A549 (cell line): Measurements from ENCODE around the gene SPPL3. TPM values are rescaled to one million over a fixed set of nuclear protein-coding genes. Genes with fewer than 3 reads are reported as not detected.

Experiments
- ATAC-seq, 2 experiments: fragments of 200-7000 bp in 1 of 2; fragments of >200 bp in 1 of 2; cut with Nextera tagmentation in 1 of 2; cut with Tn5 transposase in 1 of 2; 3 replicates each; pipeline versions ENCODE4 v1.8.0 to v1.9.1; 2018 to 2020; ENCODE audit warnings: mild to moderate bottlenecking in 1 of 2, moderate library complexity in 1 of 2
- CTCF ChIA-PET: fragments of 300-600 bp; sonication (Branson Sonifier 250); formaldehyde crosslinking; extraction: SDS; loops from one replicate; lab custom pipeline; 2021; ENCODE audit warnings: antibody characterized with exemption, inconsistent platforms; lab: Yijun Ruan, JAX
- POLR2A ChIA-PET: fragments of 350-600 bp; formaldehyde crosslinking; extraction: SDS; loops from one replicate; lab custom pipeline; 2021; ENCODE audit warnings: antibody characterized with exemption, inconsistent platforms; lab: Yijun Ruan, JAX
- DNase-seq, 2 experiments: peaks; one replicate each; pipeline versions ENCODE4 v3.0.0 to v3.0.0-alpha.2; 2011 to 2016; ENCODE audit warnings: low read depth in 1 of 2, low spot score in 1 of 2
- FAIRE-seq: peaks from 2 replicates; lab custom pipeline; 2011; peaks lifted over from hg19 to GRCh38; lab: Jason Lieb, UNC
- H3K27ac ChIP-seq, 2 experiments: fragments of >200 bp; sonication (Bioruptor Twin); formaldehyde crosslinking; 3 replicates each; pipeline ENCODE4 v1.5.1; 2016 to 2017
- H3K4me1 ChIP-seq: fragments of >200 bp; sonication (Bioruptor Twin); formaldehyde crosslinking; 3 replicates; pipeline ENCODE4 v1.6.1; 2016
- H3K4me2 ChIP-seq: fragments of >200 bp; sonication (Bioruptor Twin); formaldehyde crosslinking; 3 replicates; pipeline ENCODE4 v1.6.1; 2016
- H3K4me3 ChIP-seq: fragments of >200 bp; sonication (Bioruptor Twin); formaldehyde crosslinking; 3 replicates; pipeline ENCODE4 v1.5.1; 2016
- H3K9me3 ChIP-seq: fragments of >200 bp; sonication (Bioruptor Twin); formaldehyde crosslinking; 3 replicates; pipeline ENCODE4 v1.6.1; 2016
- CBX8 ChIP-seq: fragments of 200-600 bp; sonication (generic); IDR thresholded peaks from 2 replicates; pipeline ENCODE4 v1.6.1; 2016
- CHD2 ChIP-seq: fragments of 150-350 bp; IDR thresholded peaks from 2 replicates; pipeline ENCODE4 v1.6.1; 2014; ENCODE audit warnings: low read length; ENCODE audit not compliant: partially characterized antibody
- E2F6 ChIP-seq: IDR thresholded peaks from 2 replicates; pipeline ENCODE4 v1.6.1; 2012; ENCODE audit warnings: low read depth, borderline replicate concordance
- EHMT2 ChIP-seq: fragments of 200-600 bp; sonication (generic); IDR thresholded peaks from 2 replicates; pipeline ENCODE4 v1.6.1; 2016; ENCODE audit warnings: antibody characterized with exemption, low read depth, mild to moderate bottlenecking, moderate library complexity
- ELK1 ChIP-seq: fragments of 150-350 bp; IDR thresholded peaks from 2 replicates; pipeline ENCODE4 v1.6.1; 2014; ENCODE audit warnings: low read depth, mild to moderate bottlenecking, low read length
- EP300 ChIP-seq, 2 experiments: fragments of >200 bp; sonication (Bioruptor Twin); formaldehyde crosslinking; IDR thresholded peaks; 2 replicates in 1 of 2; 3 replicates in 1 of 2; pipeline ENCODE4 v1.6.1; 2016 to 2017
- FOSL2 ChIP-seq, 2 experiments: fragments of 450-650 bp in 1 of 2; fragments of >200 bp in 1 of 2; sonication (Bioruptor Twin) in 1 of 2; formaldehyde crosslinking; IDR thresholded peaks; 2 replicates each; pipeline versions ENCODE4 v1.5.0 to v1.6.1; 2016 to 2020; ENCODE audit warnings: mild to moderate bottlenecking in 1 of 2, moderate library complexity in 1 of 2
- GATA3 ChIP-seq: IDR thresholded peaks from 2 replicates; pipeline ENCODE4 v1.6.1; 2012; ENCODE audit warnings: borderline replicate concordance
- HEYL ChIP-seq: fragments of 250-450 bp; sonication (Bioruptor Pico); IDR thresholded peaks from 2 replicates; pipeline ENCODE4 v1.8.0; 2021; ENCODE audit warnings: mild to moderate bottlenecking, moderate library complexity
- HMGXB4 ChIP-seq: fragments of 250-450 bp; sonication (Bioruptor Pico); IDR thresholded peaks from 2 replicates; pipeline ENCODE4 v1.5.0; 2021; ENCODE audit warnings: mild to moderate bottlenecking, moderate library complexity, borderline replicate concordance
- NFE2L2 ChIP-seq: fragments of 150-350 bp; conservative IDR thresholded peaks from 2 replicates; pipeline ENCODE4 v1.6.1; 2014; ENCODE audit warnings: low read length
- PBX3 ChIP-seq: IDR thresholded peaks from 2 replicates; pipeline ENCODE4 v1.6.1; 2012
- POLR2AphosphoS2 ChIP-seq: conservative IDR thresholded peaks from 2 replicates; pipeline ENCODE4 v1.6.1; 2012; ENCODE audit warnings: low read length, improper control_type of control experiment, inconsistent platforms
- RAD21 ChIP-seq, 2 experiments: fragments of >200 bp in 1 of 2; sonication (Bioruptor Twin) in 1 of 2; formaldehyde crosslinking in 1 of 2; IDR thresholded peaks in 1 of 2; conservative IDR thresholded peaks in 1 of 2; 2 replicates in 1 of 2; 3 replicates in 1 of 2; pipeline ENCODE4 v1.6.1; 2012 to 2018; ENCODE audit warnings: inconsistent platforms in 1 of 2
- RCOR1 ChIP-seq: fragments of 150-350 bp; IDR thresholded peaks from 2 replicates; pipeline ENCODE4 v1.6.1; 2014; ENCODE audit warnings: antibody characterized with exemption, low read length, low read depth
- RFX5 ChIP-seq: fragments of 450-650 bp; IDR thresholded peaks from 2 replicates; pipeline ENCODE4 v1.7.1; 2014; ENCODE audit warnings: antibody characterized with exemption, mild to moderate bottlenecking, moderate library complexity
- SREBF2 ChIP-seq: fragments of 450-650 bp; IDR thresholded peaks from 2 replicates; pipeline ENCODE4 v1.6.1; 2014; ENCODE audit warnings: mild to moderate bottlenecking, moderate library complexity
- TP53 ChIP-seq: fragments of 250-450 bp; sonication (Bioruptor Pico); IDR thresholded peaks from 2 replicates; pipeline ENCODE4 v1.5.0; 2021; ENCODE audit warnings: mild to moderate bottlenecking, moderate library complexity
- ZSCAN20 ChIP-seq: fragments of 250-450 bp; sonication (Bioruptor Pico); IDR thresholded peaks from 2 replicates; pipeline ENCODE4 v1.8.0; 2022; ENCODE audit warnings: mild to moderate bottlenecking, moderate library complexity
- WGBS: methylation state at CpG from one replicate; pipeline ENCODE4 v1.1.6; 2017; ENCODE audit errors: missing lambda C conversion rate; 5-methylcytosine and 5-hydroxymethylcytosine counted together
- polyA plus RNA-seq, 4 experiments: library from polyadenylated mRNA; depleted of rRNA in 3 of 4; stranded (reverse); fragments of >200 nt; fragmentation: RNase III in 1 of 4; extraction: RNeasy Plus Mini Kit Qiagen cat#74134 plus additional on column Dnase treatment in 1 of 4; gene quantifications; 2 replicates in 3 of 4; 3 replicates in 1 of 4; pipeline ENCODE4 v1.2.3, GENCODE V29; 2011 to 2017

The SPPL3 gene
- polyA plus RNA-seq, 2 of the 4 experiments (the other 2 are of a cell fraction): 25.0 to 26.6 TPM

- FAIRE-seq: no peak
- TF ChIP-seq GATA3 (no peak), SREBF2 (no peak), ZSCAN20 (no peak)
- no peak for ATAC-seq
- no peak overlapping the region for H3K4me3 ChIP-seq
- H3K27ac ChIP-seq: no peak overlapping the region
- no peaks in the 10 kb centered on the region for H3K9me3 ChIP-seq
- H3K4me2 ChIP-seq: no peak overlapping the region
- DNase-seq: no peak
- WGBS: 90% methylated on average over 2 of the region's 2 CpGs
- H3K4me1 ChIP-seq: no peaks in the 10 kb centered on the region
- ChIA-PET CTCF (interaction anchor here (1.4 kb wide), 1 partner anchor 9 kb away, joined by 5 read pairs; no protein-coding TSS in a partner anchor), POLR2A (no interaction called here)
Measured at GRCh38 chr12:120818416-120818815, 85.7 kb downstream of the SPPL3 start.

- no peaks in the 10 kb centered on the region for H3K9me3 ChIP-seq
- H3K27ac ChIP-seq: no peak overlapping the region
- 97% methylated on average over 6 of the region's 6 CpGs for WGBS
- TF ChIP-seq ELK1: no peak
- TF ChIP-seq E2F6: no peak
- no peak for TF ChIP-seq HEYL
- no peak for TF ChIP-seq EHMT2
- no peak for TF ChIP-seq PBX3
- TF ChIP-seq POLR2AphosphoS2: no peak
- TF ChIP-seq NFE2L2: no peak
- TF ChIP-seq SREBF2: no peak
- no peak for TF ChIP-seq GATA3
- no peak for TF ChIP-seq CBX8
- TF ChIP-seq TP53 (CRISPR knock-in tag): no peak
- TF ChIP-seq RAD21 (conservative IDR thresholded peaks at IDR 0.05 in 1 of 2, IDR thresholded peaks at IDR 0.05 in 1 of 2): no peak
- TF ChIP-seq EP300 (IDR thresholded peaks at IDR 0.05): no peak
- TF ChIP-seq, all 56 proteins: peak for 0
- ChIA-PET POLR2A (no interaction called here), CTCF (interaction anchor here (0.6 to 1.4 kb wide), 2 partner anchors 9 to 263 kb away, joined by 3 to 5 read pairs; no protein-coding TSS in a partner anchor)
- Histone ChIP-seq H3K4me3 (no peak overlapping the region), H3K4me1 (no peaks in the 10 kb centered on the region), H3K4me2 (no peak overlapping the region)
- no peak for DNase-seq
- ATAC-seq: no peak
- no peak for FAIRE-seq
Measured at GRCh38 chr12:120817559-120818330, 86.4 kb downstream of the SPPL3 start.

- FAIRE-seq (no peak), DNase-seq (no peak)
- POLR2A ChIA-PET: no interaction called here
- WGBS: 45% methylated on average over 2 of the region's 2 CpGs
- no peak overlapping the region for H3K27ac ChIP-seq
- H3K4me3 ChIP-seq: no peak overlapping the region
- CTCF ChIA-PET: interaction anchor here (0.8 kb wide), 1 partner anchor 162 kb away, joined by 3 read pairs; the partner anchor contains the start of gene HNF1A
- no peaks in the 10 kb centered on the region for H3K9me3 ChIP-seq
- no peaks in the 10 kb centered on the region for H3K4me1 ChIP-seq
- no peak overlapping the region for H3K4me2 ChIP-seq
- TF ChIP-seq FOSL2 (IDR thresholded peaks at IDR 0.05) (no peak), FOSL2 (CRISPR knock-in tag; IDR thresholded peaks at IDR 0.05) (no peak)
- TF ChIP-seq, all 56 proteins: peak for 0
- ATAC-seq: no peak
Measured at GRCh38 chr12:120816363-120816762, 87.8 kb downstream of the SPPL3 start.

- ChIA-PET CTCF (interaction anchor here (0.8 kb wide), 1 partner anchor 12 kb away, joined by 3 read pairs; no protein-coding TSS in a partner anchor), POLR2A (no interaction called here)
- Histone ChIP-seq H3K4me2 (no peak overlapping the region), H3K9me3 (no peaks in the 10 kb centered on the region), H3K27ac (no peak overlapping the region), H3K4me3 (no peak overlapping the region), H3K4me1 (no peaks in the 10 kb centered on the region)
- no peak for FAIRE-seq
- ATAC-seq: no peak
- 86% methylated on average over 1 of the region's 1 CpG for WGBS
- DNase-seq: no peak
- TF ChIP-seq RCOR1 (no peak), HMGXB4 (CRISPR knock-in tag) (no peak), CHD2 (no peak), PBX3 (no peak), RFX5 (no peak), GATA3 (no peak), ELK1 (no peak), RAD21 (conservative IDR thresholded peaks at IDR 0.05 in 1 of 2, IDR thresholded peaks at IDR 0.05 in 1 of 2) (no peak)
Measured at GRCh38 chr12:120814903-120815429, 89.2 kb downstream of the SPPL3 start.
